GM21381 (cell line): ENCODE data around the gene MAGI2.
"Not testable (repeated sequence)": the region's sequence is repeated elsewhere in the genome, so short reads cannot be mapped to it uniquely, and the experiment has no call there.

Experiments
- ATAC-seq: cut with Tn5 transposase; IDR thresholded peaks from one replicate; pipeline ENCODE4 v1.9.1; 2021; ENCODE audit warnings: mild to moderate bottlenecking, moderate library complexity; ENCODE audit not compliant: unreplicated experiment

MAGI2 gene

DNA sequence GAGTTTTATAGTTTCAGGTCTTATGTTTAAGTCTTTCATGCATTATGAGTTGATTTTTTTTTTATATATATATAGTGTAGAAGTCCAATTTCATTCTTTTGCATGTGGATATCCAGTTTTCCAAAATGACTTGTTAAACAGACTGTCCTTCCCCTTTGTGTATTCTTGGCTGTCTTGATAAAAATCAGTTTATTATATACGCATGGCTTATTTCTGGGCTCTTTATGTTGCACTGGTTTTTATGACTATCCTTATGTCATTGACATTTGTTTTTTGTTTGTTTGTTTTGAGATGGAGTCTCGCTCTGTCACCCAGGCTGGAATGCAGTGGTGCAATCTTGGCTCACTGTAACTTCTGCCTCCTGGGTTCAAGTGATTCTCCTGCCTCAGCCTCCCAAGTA, 485.9 kb downstream of the MAGI2 start:
- ATAC-seq = not testable (repeated sequence)

DNA sequence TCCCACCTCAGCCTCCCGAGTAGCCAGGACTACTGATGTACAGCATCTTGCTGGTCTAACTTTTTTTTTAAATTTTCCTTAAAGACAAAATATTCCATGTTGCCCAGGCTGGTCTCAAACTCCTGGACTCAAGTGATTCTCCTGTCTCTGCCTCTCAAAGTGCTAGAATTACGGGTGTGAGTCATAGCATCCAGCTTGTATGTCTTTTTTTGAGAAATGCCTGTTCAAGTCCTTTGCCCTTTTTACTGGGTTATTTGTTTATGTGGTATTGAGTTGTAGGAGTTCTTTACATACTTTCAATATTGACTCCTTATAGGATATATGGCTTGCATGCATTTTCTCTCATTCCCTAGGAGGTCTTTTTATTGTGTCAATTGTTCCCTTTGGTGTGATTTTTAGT, 486.4 kb downstream of the MAGI2 start:
- ATAC-seq = no peak

- ATAC-seq = no peak
Measured at GRCh38 chr7:78959477-78959876, 494.0 kb downstream of the MAGI2 start.

DNA sequence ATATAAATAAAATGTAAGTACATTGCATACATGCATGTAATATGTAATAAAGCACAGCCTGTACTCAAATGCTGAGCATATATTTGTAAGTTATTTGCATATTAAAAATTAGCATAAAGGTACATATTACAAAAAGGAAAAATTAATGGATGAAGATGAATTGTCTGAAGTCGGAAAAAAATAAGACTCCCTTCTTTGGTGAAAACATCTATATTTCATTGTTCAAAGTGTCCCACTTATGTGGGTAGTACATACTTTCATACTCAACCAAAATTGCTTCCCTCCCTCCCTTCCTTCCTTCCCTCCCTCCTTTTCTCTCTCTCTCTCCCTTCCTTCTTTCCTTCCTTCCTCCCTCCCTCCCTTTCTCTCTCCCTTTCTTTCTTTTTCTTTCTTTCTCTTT, 498.1 kb downstream of the MAGI2 start:
- ATAC-seq = no peak

GRCh38 chr7:78953726-78954363, 499.6 kb downstream of the MAGI2 start:
- ATAC-seq = no peak

DNA sequence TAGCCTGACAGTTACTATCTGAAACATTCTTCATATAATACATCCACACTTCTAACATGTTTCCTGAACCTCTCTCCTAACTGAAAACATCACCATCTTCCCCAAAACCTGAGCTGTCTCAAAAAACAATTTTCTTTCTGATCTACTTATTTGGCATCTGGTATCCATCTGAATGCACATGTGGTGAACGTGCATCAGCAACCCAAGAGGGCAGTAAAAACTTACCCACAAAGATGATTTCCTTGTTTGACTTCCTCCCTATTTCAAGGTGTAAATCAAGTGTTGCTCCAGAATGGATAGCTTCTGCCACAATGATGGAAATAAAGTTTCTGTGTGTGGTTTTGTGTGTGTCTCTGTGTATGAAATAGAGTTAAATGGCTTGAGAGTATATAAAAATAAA, 500.4 kb downstream of the MAGI2 start:
- ATAC-seq = no peak

DNA sequence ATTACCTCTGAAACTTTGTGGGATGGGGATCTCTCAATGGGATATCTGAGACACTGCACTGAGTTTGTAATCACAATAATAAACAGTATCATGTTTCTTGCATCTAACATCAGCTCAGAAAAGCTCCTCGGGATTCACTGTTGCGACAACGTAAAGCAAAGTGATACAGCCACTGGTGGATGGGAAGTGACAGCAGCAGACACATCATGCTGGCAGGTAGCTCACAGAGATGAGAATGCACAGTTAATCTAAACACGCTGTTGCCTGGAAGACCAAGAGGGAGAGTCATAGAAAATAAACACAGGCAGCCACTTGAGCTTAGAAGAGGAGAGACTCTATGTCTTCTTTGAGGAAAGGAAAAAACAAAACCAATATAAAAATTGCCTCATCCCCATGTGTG, 513.8 kb downstream of the MAGI2 start:
- ATAC-seq = no peak

DNA sequence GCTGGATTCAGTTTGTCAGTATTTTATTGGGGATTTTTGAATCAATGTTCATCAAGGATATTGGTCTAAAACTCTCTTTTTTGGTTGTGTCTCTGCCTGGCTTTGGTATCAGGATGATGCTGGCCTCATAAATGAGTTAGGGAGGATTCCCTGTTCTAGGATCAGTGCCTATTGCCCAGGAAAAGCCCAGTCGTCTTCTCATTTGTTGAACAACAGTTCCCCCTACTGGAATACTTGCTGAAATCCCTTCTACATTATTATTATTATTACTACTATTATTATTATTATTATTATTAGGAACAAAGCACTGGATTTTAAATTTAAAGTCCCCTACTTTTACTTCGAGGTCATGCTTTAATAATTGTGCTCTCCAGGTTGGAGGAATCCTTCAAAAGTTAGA, 528.9 kb downstream of the MAGI2 start:
- no peak for ATAC-seq

DNA sequence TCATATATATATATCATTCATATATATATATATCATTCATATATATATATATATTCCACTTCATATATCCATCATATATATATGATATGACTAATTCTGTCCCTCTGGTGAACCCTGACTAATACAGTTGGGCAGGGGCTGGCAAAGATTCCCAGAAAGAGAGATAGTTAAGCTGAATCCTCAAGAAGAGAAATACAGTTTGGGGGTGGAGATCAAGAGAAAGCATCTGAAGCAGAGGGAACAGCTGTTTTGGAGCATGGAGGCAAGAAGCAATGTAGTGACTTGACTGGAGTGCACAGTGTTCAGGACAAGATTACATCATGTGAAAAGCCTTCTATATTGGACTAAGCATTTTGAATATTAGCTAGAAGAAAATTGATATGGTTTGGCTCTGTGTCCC, 540.7 kb downstream of the MAGI2 start:
- no peak for ATAC-seq

DNA sequence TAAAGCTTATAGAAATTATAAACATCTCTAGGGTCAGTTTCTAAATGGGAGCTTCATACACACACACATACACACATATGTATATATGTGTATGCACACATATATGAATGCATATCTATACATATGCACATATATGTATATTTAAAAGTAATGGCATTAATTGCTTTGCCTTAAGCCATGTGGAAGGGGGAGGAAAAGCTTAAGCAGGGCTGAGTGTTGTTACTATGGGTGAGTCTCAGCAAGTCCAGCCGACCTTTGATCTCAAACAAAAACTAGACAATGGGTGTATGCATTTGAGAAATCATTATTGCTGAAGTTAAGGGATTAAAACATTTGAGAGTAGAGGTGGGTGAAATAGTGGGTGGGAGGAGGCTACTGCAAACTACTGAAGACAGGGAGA, 546.7 kb downstream of the MAGI2 start:
- no peak for ATAC-seq

DNA sequence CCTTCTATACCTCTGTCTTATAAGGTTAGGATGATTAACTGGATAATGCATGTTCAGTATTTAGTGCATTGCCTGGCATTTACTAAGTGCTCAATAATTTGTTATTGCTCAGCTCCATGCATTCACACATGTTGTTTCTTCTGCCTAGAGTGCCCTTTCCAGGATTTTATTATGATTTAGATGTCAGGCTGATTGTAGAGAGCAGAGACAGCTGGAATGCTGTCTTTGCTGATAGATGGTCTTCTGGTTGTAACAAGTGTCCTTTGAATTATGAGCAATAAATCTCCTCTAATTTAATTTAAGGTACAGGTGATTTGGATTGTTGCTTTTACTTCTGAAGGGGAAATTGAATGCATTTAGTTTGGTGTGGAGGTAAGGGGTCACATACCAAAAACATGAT, 548.0 kb downstream of the MAGI2 start:
- ATAC-seq = no peak

DNA sequence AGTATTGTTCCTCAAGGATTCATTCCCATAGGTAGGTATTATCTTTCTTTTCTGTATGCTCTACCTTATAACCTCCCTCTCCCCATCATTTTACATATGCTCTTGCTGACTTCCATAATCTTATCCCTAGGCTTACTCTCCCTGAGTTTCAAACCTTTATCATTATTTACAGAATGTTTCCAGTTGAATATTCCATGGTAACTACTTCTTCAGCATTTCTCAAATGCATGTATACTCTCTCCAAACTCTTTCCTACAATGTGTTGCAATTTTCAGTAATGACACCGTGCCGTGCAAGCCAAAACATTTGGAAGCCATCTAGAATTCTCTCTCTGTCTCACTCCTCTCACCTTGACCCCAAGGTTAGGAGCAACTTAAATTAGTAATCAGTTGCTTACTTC, 548.5 kb downstream of the MAGI2 start:
- ATAC-seq = no peak

DNA sequence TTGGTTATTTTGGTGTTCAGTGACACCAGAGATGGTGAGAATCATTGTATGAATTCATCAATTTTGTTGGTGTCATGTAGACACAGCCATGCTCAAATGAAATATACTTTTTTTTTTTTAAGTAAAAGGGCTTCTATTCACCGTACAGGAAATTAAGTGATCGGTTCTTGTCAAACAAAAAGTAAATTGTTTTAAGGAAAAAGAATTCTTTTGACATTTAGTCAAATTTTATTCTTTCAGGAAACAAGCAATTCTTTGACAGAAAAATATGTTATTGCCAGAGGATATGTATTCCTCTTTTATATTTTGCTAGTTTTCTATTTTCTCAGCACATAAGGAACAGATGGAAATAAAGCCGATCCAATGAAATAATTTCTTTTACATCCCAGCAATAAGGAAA, 551.9 kb downstream of the MAGI2 start:
- ATAC-seq = no peak

DNA sequence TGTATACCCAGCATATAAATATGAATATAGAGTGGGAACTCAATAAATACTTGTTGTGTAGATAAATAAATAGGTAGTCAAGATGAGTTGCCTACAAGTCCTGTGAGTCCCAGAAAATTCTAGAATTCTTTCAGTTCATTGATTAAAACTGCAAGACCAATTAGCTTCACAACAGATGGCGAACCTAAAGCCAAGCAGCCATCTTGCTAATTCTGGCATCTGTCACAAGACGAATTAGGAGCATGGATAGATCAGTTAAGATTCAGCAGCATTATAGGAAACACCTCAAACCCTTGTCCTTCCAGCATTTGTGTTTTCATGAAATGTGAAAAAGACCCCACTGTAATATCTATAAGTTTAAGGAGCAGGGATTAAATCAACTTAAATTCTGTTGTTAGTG, 552.7 kb downstream of the MAGI2 start:
- no peak for ATAC-seq

DNA sequence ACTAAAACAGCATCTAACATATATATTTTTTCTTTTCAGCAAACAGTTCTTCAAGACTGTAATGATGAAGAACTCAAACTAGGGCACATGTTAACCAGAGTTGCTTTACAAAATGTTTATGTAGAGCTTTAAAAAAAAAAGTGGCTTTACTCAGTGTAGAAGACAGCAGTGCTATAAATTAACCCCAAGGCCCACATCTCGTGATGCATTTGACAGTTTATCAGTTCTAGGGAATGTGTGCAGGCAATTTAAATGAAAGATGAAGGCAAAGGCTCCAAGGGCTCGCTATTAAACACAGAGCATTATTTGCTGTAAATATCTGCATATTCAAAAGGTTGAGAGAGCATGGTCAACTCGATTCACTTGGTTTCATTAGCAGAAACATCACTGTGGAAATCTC, 558.1 kb downstream of the MAGI2 start:
- no peak for ATAC-seq

- no peak for ATAC-seq
Measured at GRCh38 chr7:78879206-78879605, 574.3 kb downstream of the MAGI2 start.

DNA sequence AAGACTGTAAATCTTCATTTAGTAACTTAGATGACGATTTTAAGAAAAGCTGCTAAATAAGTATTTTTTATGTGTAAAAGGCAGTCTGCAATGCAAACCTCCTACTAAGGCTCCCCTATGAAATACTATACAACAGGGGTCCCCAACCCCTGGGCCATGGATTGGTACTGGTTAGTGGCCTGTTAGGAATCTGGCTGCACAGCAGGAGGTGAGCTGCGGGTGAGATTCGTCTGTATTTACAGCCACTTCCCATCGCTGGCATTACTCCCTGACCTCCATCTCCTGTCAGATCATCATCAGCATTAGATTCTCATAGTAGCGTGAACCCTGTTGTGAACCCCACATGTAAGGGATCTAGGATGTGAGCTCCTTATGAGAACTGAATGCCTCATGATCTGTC, 580.4 kb downstream of the MAGI2 start:
- no peak for ATAC-seq

DNA sequence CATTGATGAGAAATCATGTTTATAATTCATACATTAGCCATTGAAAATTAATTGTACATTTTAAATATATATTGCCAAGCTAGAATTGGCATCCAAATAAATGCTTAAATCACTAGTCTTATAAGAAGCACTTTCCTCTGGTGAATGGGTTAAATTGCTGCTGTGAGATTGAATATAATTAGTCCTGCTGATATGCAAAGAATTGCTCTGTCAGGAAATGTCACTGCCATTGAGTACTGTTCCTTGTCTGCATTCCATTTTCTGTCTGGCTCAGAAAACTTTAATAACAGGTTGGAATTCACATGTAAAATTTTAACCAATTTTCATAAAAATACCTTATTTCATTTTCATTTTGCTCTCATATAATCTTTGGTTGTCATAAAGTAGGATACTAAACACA, 589.1 kb downstream of the MAGI2 start:
- ATAC-seq = no peak

GRCh38 chr7:78863281-78863680, 590.2 kb downstream of the MAGI2 start:
- ATAC-seq = no peak

DNA sequence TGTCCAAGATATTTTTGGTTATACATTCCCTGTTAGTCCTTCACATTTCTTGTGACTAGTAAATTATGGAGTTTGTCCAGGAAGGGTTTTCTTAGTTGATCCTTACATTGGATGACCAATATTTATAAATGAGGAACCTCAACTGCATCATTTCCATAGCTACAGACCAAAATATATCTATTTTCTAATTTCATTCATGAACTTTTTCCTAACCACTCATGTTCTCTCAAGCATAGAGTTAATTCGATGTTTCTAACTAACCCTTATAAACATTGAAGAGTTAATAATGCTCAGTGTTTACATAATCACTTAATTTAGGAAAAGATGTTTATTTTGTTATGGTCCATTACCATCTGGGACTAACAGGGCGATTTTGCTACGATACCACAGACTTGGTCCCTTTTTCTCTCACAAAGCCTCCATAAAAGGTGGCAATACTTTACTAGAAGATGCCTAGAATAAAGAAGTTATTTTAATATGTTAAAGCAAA, 591.0 kb downstream of the MAGI2 start:
- ATAC-seq = no peak

GRCh38 chr7:78852951-78853350, 600.5 kb downstream of the MAGI2 start:
- ATAC-seq = no peak

DNA sequence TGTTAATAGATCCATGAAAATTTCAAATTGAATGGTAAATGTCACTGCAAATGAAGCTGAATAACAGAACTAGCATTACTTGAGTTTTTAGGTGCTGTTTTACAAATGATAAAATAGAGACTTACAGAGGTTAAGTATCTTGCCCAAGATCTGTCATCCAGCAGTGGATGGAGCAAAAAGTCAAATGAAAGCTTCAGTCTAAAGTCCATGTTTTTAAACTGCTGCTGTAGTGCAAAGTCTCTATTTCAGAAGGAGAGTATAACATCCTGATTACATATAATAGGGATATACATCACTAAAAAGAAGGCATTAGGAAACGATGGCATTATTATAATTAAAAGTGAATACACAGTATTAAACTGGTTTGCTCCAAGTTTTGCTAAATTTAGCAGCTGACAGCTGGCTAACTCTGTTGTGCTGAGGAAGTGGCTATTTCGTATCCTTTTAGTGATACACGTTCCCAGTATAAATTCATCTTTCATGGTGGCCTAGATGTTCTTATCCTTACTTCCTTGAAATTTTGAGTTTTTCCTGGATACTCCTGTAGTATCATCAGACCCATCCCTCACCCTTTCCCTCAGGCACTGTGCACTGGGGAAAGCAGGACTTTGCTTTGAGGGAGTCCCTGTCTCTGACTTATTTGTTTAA, 603.2 kb downstream of the MAGI2 start:
- no peak for ATAC-seq

GRCh38 chr7:78845155-78845554, 608.3 kb downstream of the MAGI2 start:
- no peak for ATAC-seq
